Measurements from ENCODE around the gene ZSCAN20.

Gene ZSCAN20

GRCh38 chr1:33443705-33444180 lies 28.7 kb upstream of the ZSCAN20 start:
- DNase-seq, result no peak

- no peak for DNase-seq
Measured at GRCh38 chr1:33445108-33445507, 27.3 kb upstream of the ZSCAN20 start.

GRCh38 chr1:33446590-33446989 lies 25.9 kb upstream of the ZSCAN20 start:
- no peak for DNase-seq

GRCh38 chr1:33454646-33455282 lies 17.7 kb upstream of the ZSCAN20 start:
- no peak for DNase-seq

GRCh38 chr1:33455539-33456501 lies 16.6 kb upstream of the ZSCAN20 start:
- peak; percentile 60 for DNase-seq

- DNase-seq, result no peak
Measured at GRCh38 chr1:33456502-33456886, 16.0 kb upstream of the ZSCAN20 start.

GRCh38 chr1:33459691-33460090 lies 12.8 kb upstream of the ZSCAN20 start:
- DNase-seq, result no peak

GRCh38 chr1:33460144-33460543 lies 12.3 kb upstream of the ZSCAN20 start:
- DNase-seq, result no peak

- no peak for DNase-seq
Measured at GRCh38 chr1:33460947-33461629, 11.4 kb upstream of the ZSCAN20 start.

- DNase-seq, result no peak
Measured at GRCh38 chr1:33462405-33463164, 9.9 kb upstream of the ZSCAN20 start.

- no peak for DNase-seq
Measured at GRCh38 chr1:33464552-33464951, 7.9 kb upstream of the ZSCAN20 start.

GRCh38 chr1:33465316-33465715 lies 7.1 kb upstream of the ZSCAN20 start:
- no peak for DNase-seq

- DNase-seq, result no peak
Measured at GRCh38 chr1:33466159-33466558, 6.3 kb upstream of the ZSCAN20 start.

- DNase-seq, result no peak
Measured at GRCh38 chr1:33468011-33468410, 4.4 kb upstream of the ZSCAN20 start.

GRCh38 chr1:33468531-33468930 lies 3.9 kb upstream of the ZSCAN20 start:
- no peak for DNase-seq

GRCh38 chr1:33468967-33469366 lies 3.5 kb upstream of the ZSCAN20 start:
- DNase-seq, result no peak

GRCh38 chr1:33469691-33470090 lies 2.8 kb upstream of the ZSCAN20 start:
- no peak for DNase-seq

GRCh38 chr1:33470495-33471012 lies 1.9 kb upstream of the ZSCAN20 start:
- peak; percentile 68 for DNase-seq

- DNase-seq, result no peak
Measured at GRCh38 chr1:33471416-33471815, 1.0 kb upstream of the ZSCAN20 start.

- DNase-seq, result no peak
Measured at GRCh38 chr1:33473900-33474299, 1.5 kb downstream of the ZSCAN20 start.

GRCh38 chr1:33477451-33477850 lies 5.0 kb downstream of the ZSCAN20 start:
- no peak for DNase-seq

- no peak for DNase-seq
Measured at GRCh38 chr1:33482412-33482811, 10.0 kb downstream of the ZSCAN20 start.

Data from activated CD4-positive, alpha-beta T cell treated with anti-CD3 and anti-CD28 coated beads, Interleukin-10, Interleukin-2, amounts not matched to agents 100 ng/mL and 50 ng/mL, durations not matched to agents 16 hours and 8 hours (primary cell).